HTR-8/SVneo (cell line): ENCODE results near the gene SEPTIN10.
"Not testable (repeated sequence)": the region's sequence is repeated elsewhere in the genome, so short reads cannot be mapped to it uniquely, and the experiment has no call there.

Source experiments
- DNase-seq: peaks from one replicate; pipeline ENCODE4 v3.0.0; 2011; ENCODE audit warnings: low spot score, mixed read lengths; ENCODE audit not compliant: insufficient read length
- FAIRE-seq: peaks from 2 replicates; lab custom pipeline; 2011; peaks lifted over from hg19 to GRCh38; lab: Jason Lieb, UNC

Gene SEPTIN10

DNA sequence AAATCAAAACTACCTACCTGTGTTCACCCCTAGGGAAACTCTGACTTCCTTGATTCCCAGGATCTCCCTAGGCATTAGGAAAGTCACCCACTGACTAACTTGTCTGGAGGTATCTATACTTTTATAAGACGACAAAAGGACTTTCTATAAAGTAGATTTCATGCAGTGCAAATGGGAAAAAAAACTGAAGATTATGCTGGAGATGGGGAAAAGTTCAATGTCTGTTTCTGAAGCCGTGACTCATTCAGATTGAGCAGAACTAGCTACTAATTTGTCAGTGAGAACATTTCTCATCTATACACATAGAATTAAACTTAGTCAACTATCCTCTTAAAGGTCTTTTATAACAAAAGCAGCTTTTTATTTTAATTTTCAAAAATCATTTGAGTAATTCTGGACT is 6.0 kb downstream of the SEPTIN10 start:
- no peak for FAIRE-seq
- no peak for DNase-seq

DNA sequence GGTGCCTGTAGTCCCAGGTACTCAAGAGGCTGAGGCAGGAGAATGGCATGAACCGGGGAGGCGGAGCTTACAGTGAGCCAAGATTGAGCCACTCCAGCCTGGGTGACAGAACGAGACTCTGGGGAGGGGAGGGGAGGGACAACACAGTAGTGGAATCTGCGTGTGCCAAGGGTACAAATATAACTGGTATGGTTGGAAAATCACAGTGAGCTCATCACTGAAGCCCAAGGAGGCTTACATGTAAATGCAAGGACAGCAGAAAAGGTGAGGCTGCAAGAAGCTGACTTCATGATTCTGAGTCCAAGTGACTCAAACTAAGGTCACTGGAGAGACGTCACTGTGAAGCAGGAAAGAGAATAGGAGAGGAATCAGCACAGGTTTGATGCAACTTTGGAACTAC is 9.2 kb downstream of the SEPTIN10 start:
- peak; percentile 20 for DNase-seq
- no peak for FAIRE-seq

DNA sequence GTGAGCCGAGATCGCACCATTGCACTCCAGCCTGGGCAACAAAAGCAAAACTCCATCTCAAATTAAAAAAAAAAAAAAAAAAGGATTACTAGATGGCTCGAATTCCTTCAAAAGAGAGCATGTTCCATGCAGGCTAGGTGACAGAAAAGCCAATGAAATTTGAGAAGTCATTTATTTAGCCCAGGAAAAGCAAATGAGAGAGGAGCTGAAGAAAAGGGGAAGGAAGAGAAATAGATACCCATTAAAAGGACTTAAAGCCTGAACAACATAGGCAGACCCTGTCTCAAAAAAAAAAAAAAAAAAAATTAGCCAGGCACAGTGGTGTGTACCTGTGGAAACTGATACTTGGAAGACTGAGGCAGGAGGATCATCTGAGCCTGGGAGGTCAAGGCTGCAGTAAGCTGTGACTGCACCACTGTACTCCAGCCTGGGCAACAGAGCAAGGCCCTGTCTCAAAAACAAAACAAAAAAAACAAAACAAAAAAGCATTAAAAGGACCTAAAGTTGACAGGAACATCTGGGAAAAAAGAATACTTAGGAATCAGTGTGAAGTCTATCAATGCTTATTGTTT is 11.1 kb downstream of the SEPTIN10 start:
- DNase-seq (no peak), FAIRE-seq (no peak)

DNA sequence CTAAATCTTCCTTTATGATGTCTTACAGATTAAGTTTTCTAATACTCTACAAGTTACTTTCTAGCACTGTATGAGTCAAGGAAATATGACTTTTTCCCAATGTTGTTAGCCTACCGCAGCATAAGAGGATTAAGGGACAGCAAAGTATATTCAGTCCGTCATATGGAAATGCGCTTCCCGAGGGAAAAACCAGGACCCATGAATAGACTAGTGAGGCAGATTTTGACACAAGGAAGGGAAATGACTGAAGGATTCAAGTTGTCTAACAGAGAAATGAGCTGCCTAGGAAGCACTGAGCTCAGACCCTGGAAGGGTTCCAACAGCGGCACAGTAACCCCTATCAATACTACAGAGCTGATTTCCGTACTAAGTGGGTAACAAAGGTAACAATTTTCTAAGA is 12.0 kb downstream of the SEPTIN10 start:
- FAIRE-seq: no peak

DNA sequence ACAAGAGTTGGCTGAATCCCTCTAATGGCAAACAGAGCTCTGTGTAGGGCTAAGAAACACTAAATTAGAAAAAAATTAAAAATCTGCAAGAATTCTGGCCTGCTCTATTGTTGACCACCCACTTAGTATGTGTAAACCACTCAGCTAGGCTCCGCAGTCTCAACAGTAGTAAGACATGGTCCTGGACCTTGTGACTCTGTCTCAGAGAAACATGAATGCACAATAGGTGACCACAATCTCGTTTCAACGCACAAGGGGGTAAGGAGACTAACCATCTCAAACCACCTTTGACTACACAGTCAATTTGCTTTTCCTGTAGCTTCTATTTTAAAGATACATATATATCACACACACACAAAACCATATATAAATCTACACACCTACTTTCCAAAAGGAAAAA is 16.5 kb downstream of the SEPTIN10 start:
- FAIRE-seq: no peak
- DNase-seq: no peak

More for the DNA sequence above, 12.0 kb downstream of the SEPTIN10 start:
- no peak for DNase-seq

DNA sequence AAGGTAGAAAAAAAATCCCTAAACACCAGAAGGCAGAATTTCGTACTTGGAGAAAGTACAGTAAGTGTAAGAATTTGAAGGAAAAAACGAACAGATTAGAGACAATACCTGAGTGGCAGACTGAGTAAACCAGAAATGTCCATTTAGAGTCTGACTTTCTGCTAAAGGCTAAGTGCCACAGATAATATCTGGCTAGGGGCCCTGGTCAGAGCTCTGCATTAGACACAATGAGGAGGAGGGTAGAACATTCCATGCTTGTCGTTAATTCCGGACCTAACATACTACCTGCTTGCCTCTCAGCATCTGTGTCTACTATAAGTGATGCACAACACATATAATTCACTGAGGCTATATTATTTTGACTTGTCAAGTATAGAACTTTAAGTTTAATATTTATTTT is 18.1 kb downstream of the SEPTIN10 start:
- FAIRE-seq: no peak

DNA sequence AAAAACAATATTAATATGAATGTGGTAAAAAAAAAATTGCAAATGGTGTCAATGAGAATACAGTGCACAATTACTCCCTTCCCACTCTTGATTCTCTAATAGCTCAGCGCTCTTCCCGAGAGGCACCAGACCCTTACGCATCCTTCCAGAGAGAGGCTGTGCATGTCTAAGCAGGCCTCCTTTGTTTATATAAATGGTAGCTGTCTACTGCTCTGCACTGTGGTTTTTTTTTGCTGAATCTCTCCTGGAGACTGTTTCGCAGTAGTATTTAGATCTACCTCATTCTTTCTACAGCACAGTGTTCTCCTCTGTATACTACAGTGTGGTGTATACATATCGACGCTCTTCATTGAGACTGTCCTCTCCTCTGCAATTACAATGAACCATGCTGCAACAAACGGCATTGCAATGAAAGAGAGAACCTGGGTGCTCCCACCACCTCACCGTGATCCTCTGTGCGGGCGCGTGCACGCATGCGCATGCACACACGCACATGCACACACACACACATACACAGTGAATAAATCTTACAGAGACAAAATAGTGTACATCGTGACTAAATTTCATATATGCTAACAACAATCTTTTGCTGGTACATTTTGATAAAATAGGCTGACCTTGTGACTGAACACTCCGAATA is 19.4 kb downstream of the SEPTIN10 start:
- FAIRE-seq: no peak

More for the DNA sequence above, 18.1 kb downstream of the SEPTIN10 start:
- no peak for DNase-seq

DNA sequence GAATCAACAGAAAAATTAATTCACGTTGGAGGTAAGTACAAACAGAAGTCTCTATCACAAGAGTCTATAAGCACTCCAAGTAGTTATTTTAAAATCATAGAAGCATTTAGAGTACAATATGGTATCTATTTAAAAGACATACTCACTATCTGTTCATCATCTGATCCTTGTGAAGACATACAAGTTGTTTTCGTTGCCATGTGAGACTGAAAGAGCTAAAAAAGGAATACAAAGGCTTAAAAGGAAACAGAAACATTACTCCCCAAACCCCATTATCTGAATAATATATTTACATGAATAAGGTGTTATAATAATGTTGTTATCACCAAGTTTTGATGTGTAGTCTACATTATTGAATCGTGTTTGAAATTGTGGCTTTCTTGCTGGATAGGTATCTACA is 20.9 kb downstream of the SEPTIN10 start:
- DNase-seq: no peak
- FAIRE-seq: no peak

More for the DNA sequence above, 19.4 kb downstream of the SEPTIN10 start:
- no peak for DNase-seq

DNA sequence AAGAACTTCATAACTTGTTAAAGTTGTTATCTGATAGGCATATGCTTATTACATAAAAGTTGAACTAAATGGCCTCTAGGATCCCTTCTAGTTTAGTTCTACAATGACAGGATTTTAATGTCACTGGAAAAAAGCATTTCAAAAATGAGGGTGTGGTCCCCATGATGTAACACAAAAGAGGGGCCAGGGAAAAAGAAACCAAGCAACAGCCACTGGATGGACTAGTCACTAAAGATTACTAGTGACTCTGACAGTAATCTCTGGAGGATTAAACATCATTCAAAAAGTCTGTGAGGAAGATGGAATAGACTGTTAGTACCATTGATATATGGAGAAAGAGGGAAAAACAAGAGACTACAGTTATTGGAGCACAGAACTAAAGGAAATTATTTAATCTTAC is 22.6 kb downstream of the SEPTIN10 start:
- FAIRE-seq: no peak
- DNase-seq: no peak

DNA sequence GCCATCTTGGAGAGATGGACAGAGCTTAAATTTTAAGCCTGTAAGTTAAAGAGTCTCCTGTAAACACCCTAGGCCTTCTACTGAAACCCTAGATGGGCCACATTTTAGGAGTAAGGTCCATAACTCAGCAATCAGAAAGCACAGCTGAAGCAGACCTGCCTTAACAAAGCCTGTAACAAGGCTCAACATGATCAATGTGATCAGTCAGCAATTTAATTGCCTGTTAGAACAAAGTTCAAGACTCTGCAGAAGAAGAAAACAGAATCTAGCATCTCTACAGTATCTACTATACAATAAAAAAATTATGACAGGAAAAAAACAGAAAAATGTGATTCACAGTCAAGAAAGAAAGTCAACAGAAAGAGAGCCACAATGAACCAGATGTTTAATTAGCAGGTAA is 27.1 kb downstream of the SEPTIN10 start:
- FAIRE-seq: no peak
- DNase-seq: no peak

DNA sequence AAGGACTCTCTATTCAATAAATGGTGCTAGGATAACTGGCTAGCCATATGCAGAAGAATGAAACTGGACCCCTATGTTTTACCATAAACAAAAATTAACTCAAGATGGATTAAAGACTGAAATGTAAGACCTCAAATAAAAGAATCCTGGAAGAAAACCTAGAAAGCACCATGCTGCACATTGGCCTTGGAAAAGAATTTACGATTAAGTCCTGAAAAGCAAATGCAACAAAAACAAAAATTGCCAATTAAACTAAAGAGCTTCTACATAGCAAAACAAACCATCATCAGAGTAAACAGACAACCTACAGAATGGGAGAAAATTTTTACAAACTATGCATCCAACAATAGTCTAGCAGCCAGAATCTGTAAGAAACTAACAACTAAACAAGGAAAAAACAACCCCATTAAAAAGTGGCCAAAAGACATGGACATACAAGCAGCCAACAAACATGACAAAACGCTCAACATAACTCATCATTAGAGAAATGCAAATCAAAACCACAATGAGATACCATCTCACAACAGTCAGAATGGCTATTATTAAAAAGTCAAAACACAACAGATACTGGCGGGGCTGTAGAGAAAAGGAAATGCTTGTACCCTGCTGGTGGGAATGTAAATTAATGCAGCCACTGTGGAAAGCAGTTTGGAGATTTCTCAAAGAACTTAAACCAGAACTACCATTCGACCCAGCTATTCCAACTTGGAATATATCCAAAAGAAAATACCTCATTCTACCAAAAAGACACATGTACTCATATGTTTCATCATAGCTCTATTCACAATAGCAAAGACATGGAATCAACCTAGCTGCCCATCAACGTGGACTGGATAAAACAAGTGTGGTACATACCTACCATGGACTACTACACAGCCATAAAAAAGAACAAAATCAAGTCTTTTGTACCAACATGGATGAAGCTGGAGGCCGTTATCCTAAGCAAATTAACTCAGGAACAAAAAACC is 30.6 kb downstream of the SEPTIN10 start:
- no peak for DNase-seq
- no peak for FAIRE-seq

DNA sequence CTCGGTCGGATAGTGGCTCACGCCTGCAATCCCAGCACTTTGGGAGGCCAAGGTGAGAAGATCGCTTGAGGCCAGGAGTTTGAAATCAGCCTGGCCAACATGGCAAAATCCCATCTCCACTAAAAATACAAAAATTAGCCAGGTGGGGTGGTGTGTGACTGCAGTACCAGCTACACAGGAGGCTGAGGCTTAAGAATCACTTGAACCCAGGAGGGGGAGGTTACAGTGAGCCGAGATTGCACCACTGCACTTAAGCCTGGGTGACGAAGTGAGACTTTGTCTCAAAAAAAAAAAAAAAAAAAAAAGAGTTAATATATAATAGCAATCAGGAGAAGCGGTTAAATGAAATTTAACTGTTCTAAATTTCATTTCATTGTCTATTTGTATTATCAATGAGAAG is 36.1 kb downstream of the SEPTIN10 start:
- DNase-seq, FAIRE-seq: not testable (repeated sequence)

DNA sequence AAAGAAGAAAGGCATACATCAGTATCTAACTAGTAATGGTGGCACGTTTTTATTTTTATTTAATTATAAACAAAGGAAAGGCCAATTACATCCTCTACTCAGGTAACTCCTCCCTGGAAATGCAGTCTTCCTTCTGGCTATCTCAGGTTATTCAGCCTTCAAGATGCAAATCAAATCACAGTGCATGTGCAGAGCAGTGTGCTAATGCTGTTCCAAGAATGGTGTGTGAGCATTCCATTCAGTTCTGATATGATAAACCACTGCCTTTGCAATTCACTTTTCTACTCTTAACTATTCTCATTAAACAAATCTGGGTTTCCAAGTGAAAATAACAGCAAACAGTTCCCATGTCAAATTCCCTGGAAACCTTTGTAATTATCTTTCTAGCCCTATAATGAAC is 38.4 kb downstream of the SEPTIN10 start:
- FAIRE-seq: no peak
- no peak for DNase-seq

DNA sequence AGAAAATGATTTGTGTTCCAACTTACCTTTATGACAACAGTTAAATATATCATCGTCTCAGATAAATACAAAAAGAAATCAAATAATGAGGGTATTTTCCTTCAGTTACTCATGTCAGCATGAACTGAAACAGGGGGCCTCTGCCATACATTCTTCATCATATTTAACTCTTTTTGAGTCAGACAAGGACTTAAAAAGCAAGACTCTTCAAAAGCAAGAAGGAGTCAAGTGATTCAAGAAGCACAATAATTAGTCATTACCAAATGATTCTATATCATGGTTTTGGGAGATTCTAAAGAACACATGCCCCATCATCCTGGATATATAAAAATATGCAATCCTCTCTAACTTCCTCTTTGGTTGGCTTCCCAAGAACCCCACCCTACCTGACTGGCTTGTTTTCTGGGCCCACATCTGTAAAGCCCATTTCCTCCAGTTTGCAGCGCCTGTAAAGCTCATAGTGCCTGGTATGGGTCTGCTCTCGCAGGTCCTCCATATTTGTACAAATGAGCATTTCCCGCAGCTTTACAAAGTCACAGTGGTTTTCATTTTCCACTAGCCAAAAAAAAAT is 49.7 kb downstream of the SEPTIN10 start:
- FAIRE-seq (no peak), DNase-seq (no peak)

DNA sequence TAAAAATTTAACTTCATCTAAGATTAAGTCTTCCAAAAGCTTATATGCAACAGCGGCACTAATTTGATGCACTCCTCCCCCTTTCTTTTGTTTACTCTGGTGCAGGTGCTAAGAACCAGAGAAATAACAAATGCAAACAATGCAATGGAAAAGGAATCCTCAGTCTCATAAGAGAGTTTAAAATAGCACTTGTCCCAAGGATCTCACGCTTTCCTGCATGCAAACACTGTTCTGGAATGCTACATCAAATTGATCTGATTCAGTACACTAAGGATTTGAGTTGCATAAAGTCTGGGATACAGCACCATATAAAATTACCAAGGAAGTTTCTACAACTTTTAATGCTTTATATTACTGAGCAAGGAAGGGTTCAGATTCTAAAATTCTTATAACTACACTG is 50.5 kb downstream of the SEPTIN10 start:
- DNase-seq (no peak), FAIRE-seq (no peak)

DNA sequence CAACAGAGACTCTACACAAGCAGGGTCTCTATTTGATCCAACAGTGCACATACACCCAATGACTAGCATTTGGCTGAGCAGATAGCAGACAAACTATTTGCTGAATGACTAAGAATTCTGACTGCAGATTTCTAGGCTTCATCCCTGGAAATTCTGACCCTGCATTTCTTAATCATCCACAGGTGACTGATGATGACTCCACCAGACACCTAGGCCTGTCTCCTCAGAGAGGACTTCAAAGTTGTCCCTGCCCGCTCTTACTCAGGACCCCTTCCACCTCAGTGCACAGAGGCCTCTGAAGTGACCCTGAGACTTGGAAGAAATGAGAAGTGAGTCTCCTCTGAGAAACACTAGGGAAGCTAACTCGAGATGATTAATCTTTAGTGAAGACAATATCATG is 51.3 kb downstream of the SEPTIN10 start:
- no peak for FAIRE-seq
- no peak for DNase-seq

DNA sequence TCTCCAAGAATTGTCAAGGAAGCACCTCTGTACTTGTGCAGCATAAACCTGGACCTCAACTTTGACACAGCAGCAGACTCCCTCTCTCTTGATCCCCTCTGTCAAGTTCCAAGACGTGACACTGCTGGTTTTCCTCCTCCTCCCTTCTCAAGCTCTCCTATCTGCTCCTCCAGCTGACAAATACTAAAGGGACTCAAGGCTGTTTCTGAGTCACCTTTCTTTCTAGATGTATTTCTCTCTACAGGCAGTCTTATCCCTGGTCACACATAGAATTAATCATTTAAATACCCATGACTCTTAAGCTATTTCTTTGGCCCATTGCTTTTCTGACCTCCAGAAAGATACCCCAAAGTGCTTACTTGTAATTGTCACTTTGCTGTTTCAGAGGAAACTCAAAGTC is 53.5 kb downstream of the SEPTIN10 start:
- DNase-seq: no peak
- FAIRE-seq: no peak

DNA sequence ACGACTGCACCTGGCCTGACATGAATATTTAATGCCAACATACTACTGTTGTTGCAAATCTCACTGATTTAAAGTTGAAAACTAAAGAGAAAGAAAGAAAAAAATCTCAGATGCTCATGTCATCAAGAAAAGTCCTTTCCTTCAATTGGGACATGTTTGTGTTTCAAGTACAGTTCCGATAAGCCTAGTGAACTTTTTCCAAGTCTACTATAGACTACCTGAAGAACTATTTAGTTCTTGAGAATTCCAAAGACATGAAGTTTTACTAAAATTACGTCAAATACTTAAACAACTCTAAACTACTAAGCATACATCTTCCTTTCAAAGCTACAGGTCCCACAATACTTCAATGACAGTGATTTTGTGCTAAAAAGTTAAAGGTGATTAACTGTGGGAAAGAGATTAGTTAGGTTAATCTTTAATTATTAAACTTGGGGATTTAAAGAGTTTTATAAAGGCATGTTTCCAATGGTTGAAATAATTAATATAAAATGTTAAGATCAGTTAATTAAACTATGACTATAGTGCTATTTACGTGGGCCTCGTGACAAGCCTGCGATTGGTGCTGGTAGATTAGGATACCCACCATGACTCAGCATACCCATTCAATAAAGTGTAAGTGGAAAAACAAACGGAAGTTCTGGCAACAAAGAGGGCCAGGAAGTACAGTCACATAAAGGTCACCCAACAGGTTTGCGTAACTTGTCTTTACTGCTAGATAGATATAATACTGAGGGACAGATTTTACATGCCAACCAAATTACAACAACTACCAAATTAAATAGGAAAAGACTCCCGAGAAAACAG is 55.5 kb downstream of the SEPTIN10 start:
- peak; percentile 7 for DNase-seq
- no peak for FAIRE-seq

DNA sequence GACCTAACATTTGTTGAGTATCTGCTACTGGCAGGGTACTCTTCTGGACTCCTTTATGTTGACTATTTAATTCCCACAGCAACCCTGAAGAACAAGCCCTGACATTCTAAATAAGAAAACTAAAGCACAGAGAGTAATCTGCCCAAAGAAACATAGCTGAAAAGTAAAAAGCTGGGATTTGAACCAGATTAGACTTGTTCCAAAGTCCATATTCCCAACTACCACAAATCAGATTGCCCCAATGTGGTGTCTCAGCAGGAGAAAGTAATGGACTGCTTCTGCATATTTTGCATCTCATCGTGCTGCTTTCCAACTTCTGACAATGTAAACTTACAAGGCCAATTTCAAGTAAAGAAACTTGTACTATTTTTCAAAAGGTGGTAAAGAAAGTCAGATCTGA is 56.5 kb downstream of the SEPTIN10 start:
- DNase-seq (no peak), FAIRE-seq (no peak)

DNA sequence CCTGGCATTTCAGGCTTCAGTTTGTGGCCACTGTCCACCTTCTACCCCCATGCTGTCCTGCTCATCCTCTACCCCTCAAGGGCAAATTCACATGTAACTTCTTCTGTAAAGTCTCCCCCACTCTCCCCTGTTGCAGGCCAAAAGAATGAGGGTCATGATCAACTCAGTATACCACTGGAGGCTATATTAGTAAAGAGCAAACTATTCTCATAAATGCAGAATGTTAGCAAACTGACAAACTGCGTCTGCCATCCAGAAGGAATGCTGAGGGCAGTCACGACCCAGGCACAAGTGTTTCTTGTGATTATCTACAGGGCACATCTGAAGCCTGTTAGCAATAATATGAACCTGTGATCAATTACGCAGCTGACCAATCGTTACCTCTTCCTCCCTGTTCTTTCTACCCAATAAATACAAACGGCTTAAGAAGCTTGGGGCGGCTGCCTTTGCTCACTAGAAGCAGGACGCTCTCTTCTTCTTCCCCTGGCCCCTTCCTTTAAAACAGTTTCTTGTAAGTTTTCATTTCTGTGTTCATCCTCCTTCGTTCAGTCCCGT is 58.3 kb downstream of the SEPTIN10 start:
- no peak for FAIRE-seq
- no peak for DNase-seq
